Stimulated activated CD8-positive, alpha-beta memory T cell treated with anti-CD3 and anti-CD28 coated beads, Interleukin-2, amount 100 ng/mL, for 1 hour (primary cell): ENCODE measurements around the gene CHST11.
"Not testable (repeated sequence)": the region's sequence is repeated elsewhere in the genome, so short reads cannot be mapped to it uniquely, and the experiment has no call there.

Source experiments
- DNase-seq, 2 donors: peaks; one replicate each; pipeline ENCODE4 v3.0.0-alpha.2; 2020; ENCODE audit warnings: low read depth in 2 of 2

Gene CHST11

GRCh38 chr12:104564662-104565061 lies 107.9 kb downstream of the CHST11 start:
- not testable (repeated sequence) for DNase-seq

GRCh38 chr12:104565606-104566243 lies 109.0 kb downstream of the CHST11 start:
- DNase-seq, result no peak

DNA sequence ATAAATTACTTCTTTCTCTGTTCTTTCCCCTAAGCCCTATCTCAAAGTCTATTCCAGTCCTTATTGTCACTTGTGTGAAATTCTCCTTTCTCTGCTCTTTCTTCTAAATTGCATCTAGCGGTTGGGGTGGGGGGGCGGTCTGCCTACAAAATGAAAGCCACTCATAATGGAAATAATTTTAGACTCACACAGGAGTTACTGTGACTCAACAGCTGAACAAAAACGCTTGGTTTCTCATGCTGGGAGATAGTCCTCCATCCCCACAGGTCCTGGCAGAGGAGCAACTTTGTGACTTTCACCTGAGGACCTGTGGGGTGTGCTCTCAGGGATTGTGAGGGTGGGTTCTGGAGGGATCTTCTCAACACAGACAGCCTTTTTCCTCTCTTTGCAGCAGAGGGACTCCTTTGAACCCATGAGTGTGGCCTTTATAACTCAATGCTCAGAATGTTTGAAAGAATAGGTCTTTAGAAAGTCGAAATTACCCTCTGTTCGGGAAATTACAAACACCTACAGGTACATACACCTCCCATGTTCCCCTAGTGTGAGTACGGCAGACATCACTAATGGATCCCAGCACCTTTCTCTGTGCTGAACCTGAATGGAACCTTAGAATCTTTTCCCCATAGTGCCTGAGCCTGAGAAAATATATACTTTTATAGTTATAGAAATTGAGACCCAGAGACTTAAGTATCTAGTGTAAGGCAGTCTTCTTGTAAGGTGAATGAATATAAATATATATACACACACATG lies 109.7 kb downstream of the CHST11 start:
- no peak for DNase-seq

DNA sequence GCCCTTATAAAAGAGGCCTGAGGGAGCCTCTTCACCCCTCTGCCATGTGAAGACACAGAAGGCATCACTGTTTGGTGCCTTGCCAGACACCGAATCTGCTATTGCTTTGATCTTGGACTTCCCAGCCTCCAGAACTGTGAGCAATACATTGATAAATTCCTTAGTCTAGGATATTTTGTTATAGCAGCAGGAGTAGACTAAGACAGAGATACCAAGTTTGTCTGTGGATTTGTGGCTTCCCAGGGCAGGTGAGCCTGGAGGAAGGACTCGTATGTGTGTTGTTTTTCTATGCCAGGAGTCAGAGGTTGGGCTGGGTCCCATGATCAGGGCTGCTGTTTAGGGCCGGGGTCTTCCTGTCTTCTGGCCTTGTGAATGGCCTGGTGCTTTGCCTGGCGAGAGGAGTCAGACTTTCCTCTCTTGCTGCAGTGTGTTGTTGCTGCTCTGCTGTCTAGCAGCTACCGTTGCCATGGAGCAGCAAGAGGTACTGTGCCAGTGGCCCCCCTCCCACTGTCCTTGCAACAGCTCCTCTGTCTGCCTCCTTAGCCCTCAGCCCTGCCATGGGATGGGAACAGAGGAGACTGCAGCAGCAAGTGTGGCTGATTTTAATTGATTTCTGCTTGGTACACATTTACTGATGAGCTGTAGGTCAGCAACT lies 111.2 kb downstream of the CHST11 start:
- no peak for DNase-seq

GRCh38 chr12:104568487-104568868 lies 111.7 kb downstream of the CHST11 start:
- DNase-seq, result no peak

GRCh38 chr12:104568935-104569334 lies 112.2 kb downstream of the CHST11 start:
- no peak for DNase-seq

DNA sequence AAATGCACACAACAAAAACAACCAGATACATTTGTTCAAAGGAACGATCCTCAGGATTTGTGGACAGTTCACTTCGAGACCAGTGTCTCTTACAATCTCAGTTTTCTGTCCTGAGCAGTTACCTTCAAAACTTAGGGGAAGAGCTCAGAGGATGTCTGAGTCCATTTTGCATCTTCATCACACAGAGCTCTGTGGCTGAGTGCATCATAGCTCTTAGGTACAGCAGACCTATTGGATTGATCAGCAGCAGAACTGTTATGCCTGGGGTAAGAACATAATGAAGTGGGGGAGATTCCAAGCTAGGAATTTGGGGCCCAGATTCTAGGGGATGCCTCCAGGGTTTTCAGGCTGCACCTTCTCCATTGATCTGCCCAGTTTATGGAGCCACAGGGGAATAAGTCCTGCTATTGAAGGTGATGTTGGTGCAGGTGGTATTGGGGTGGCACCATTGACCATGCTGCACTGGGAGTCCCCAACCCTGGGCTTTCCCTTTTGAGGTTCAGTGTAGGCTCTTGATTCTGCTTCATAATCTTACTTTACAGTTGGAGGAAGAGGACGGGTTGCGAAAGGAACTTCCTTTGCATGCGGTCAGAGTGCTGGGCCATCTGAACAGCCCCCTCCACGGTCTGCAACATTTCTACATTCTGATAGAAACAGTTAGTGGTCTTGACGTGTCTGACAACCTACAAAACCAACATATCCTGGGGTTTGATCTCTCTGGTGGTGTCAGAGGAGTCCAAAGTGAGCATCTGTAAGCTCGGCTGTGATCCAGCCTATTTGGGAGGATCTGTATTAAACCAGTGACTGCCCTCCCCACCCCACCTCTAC lies 112.8 kb downstream of the CHST11 start:
- peak; percentile 8 to 12 for DNase-seq

DNA sequence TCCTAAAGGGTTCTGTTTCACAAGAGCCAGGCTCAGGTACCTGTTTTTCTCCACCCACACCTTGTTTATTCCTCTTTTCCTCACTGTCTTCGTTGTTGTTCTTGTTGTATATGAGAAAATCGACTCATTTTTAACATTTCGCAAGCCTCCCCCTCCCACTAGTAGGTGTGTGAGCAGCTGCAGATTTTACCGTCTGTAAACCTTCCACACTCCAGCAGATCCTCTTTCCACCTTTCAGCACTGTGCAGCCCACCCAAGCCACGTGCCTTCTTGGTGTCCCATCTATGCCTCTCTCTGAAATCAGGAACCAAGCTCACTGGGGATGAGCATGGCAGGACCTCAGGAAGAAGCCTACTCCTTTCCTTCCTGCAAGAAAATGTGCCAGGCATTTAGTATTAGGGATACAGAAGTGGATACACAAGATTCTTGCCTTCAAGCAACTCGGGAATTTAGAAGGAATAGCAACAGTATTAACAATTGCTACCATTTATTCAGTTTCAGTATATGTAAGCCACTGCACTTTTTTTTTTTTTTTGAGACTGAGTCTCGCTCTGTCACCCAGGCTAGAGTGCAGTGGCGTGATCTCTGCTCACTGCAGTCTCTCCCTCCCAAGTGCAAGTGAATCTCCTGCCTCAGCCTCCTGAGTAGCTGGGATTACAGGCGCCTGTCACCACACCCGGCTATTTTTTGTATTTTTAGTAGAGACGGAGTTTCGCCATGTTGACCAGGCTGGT lies 113.6 kb downstream of the CHST11 start:
- no peak for DNase-seq

DNA sequence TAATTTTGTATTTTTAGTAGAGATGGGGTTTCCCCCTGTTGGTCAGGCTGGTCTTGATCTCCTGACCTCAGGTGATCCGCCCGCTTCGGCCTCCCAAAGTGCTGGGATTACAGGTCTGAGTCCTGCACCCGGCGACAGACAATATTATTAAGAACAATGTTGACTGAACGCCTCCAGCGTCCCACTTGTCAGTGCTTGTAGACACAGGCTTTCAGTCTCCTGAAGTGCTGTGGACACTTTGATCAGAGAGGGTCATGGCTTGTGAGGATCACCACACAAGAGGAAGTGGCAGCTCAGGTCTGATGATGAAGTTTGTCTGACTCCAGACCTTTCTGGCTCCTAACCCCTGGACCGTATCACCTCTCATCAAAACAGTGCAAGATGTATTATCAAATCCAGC lies 114.6 kb downstream of the CHST11 start:
- DNase-seq, result no peak

DNA sequence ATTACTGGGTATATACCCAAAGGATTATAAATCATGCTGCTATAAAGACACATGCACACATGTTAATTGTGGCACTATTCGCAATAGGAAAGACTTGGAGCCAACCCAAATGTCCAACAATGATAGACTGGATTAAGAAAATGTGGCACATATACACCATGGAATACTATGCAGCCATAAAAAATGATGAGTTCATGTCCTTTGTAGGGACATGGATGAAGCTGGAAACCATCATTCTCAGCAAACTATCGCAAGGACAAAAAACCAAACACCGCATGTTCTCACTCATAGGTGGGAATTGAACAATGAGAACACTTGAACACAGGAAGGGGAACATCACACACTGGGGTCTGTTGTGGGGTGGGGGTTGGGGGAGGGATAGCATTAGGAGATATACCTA lies 117.6 kb downstream of the CHST11 start:
- not testable (repeated sequence) for DNase-seq

DNA sequence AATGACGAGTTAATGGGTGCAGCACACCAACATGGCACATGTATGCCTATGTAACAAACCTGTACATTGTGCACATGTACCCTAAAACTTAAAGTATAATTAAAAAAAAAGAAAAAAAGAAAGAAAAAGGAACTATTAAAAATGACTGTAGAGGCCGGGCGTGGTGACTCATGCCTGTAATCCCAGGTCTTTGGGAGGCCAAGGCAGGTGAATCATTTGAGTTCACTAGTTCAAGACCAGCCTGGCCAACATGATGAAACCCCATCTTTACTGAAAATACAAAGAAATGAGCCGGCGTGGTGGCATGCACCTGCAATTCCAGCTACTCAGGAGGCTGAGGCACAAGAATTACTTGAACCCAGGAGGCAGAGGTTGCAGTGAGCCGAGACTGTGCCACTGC lies 118.0 kb downstream of the CHST11 start:
- not testable (repeated sequence) for DNase-seq

DNA sequence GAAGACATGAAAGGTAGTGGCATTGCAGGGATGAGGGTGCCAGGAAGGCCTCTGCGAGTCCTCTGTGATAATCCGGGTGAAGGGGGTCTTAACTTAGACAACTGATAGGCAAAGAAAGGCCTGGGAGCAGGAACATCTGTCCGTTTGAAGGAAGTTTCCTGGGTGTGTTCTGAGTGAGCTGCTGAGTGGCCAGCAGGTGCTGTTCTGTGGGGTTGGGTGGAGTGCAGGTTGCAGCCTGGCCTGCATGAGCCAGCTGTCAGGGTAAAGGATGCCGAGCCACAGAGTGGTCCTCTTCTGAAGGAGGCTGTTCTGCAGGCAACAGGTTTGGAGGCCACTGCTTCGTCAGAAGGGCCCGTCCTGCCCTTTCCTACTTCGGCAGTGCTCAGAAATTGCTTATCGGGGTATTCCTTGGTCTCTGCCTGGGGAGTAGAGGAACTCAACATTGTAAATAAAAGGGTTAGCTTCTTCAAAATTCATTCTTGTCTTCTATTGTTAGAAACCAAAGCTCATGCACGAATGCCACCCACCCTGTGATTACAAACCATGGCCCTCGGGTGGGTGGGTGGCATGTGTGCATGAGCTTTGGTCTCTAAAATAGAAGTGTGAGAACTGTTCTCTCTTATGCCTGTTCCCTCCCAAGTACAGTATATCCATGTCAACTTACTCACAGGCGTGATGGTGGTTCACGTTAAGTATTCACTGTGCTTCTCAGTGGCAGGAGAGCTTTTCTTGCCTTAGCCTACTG lies 118.9 kb downstream of the CHST11 start:
- no peak for DNase-seq

- no peak for DNase-seq
Measured at GRCh38 chr12:104576187-104576778, 119.5 kb downstream of the CHST11 start.

DNA sequence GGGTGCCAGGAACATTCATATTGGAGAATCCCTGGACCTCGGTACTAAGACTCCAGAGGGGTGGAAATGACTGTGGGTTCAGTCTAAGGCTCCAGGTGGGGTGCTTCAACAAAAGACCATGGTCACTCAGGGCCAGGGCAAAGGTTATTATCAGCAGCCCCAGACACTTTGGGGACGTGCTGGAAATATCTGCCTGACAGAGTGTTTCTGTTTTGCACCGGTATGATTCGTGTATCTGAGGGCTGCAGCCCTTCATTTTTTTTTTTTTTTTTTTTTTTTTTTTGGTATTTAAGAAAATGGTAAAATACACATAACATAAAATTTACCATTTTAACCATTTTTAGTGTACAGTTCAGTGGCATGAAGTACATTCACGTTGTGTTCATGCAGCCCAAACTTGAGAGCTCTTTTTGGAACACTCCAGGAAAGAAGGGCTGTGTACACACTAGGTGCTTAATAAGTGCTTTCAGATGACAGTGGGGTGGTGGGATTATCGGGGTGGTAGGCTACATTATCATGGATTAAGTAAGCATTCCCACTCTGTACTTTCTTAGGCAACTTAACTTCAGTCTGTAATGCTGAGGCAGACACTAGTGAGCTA lies 120.3 kb downstream of the CHST11 start:
- no peak for DNase-seq

DNA sequence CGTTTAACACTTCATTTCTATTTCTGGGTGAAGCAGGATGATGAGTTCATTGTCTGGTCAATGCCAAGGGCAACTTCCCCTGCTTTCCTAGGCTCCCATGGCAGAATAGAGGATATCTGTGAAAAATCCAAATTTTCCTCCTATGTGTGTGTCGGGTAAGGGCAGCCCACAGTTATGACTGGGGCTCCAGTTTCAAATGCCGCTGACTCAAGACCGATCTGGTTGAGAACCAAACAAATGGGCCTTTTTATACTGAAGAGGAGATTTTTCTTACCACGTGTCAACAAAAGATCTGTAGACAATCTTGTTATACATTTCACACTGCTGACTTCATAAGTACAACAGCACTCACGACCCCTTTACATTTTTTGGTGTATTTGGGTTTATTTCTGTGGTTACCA lies 120.8 kb downstream of the CHST11 start:
- DNase-seq, result no peak

GRCh38 chr12:104578453-104578852 lies 121.7 kb downstream of the CHST11 start:
- DNase-seq, result no peak

GRCh38 chr12:104579718-104580495 lies 123.2 kb downstream of the CHST11 start:
- no peak for DNase-seq

GRCh38 chr12:104581005-104581570 lies 124.3 kb downstream of the CHST11 start:
- no peak for DNase-seq

GRCh38 chr12:104582739-104583138 lies 126.0 kb downstream of the CHST11 start:
- no peak for DNase-seq
